Endothelial cell of umbilical vein (primary cell): Measurements from ENCODE around the gene KCNH1. TPM values are rescaled to one million over a fixed set of nuclear protein-coding genes. Genes with fewer than 3 reads are reported as not detected.

Experiments used
- BruUV-seq: library from RNA; stranded (reverse); fragments of 400-500 nt; replicated peaks from 2 replicates; lab custom pipeline; 2021; lab: Mats Ljungman, UMichigan
- CTCF ChIA-PET: fragments of 300-600, 350-600 bp; sonication (Branson Sonifier 250); formaldehyde crosslinking; loops from one replicate; lab custom pipeline; 2021; ENCODE audit warnings: antibody characterized with exemption, inconsistent platforms; lab: Charles Lee
- POLR2A ChIA-PET: fragments of 300-600, 350-600 bp; sonication (Branson Sonifier 250); formaldehyde crosslinking; loops from one replicate; lab custom pipeline; 2021; ENCODE audit warnings: antibody characterized with exemption, inconsistent platforms; lab: Charles Lee
- DNase-seq: peaks from one replicate; pipeline ENCODE4 v3.0.0-alpha.2; 2011; ENCODE audit warnings: low read depth, low spot score
- FAIRE-seq: peaks from 2 replicates; lab custom pipeline; 2011; peaks lifted over from hg19 to GRCh38; lab: Jason Lieb, UNC
- H2AFZ ChIP-seq: 2 replicates; pipeline ENCODE4 v1.6.0; 2012; ENCODE audit warnings: low read depth, low read length, control low read depth, inconsistent platforms
- H3K27ac ChIP-seq: 2 replicates; pipeline ENCODE4 v1.5.1; 2011; ENCODE audit warnings: low read depth, mild to moderate bottlenecking, control low read depth, low read length, moderate library complexity; ENCODE audit not compliant: insufficient read depth
- H3K27me3 ChIP-seq, 2 experiments: 2 replicates each; pipeline versions ENCODE4 v1.6.0 to v1.6.1; 2011; ENCODE audit warnings: low read length in 2 of 2, mixed read lengths in 1 of 2; ENCODE audit not compliant: control insufficient read depth in 2 of 2, insufficient read depth in 2 of 2
- H3K36me3 ChIP-seq, 2 experiments: 2 replicates in 1 of 2; 3 replicates in 1 of 2; pipeline ENCODE4 v1.5.1; 2011; ENCODE audit warnings: low read length in 2 of 2, mild to moderate bottlenecking in 1 of 2, moderate library complexity in 1 of 2; ENCODE audit not compliant: control insufficient read depth in 2 of 2, insufficient read depth in 2 of 2; ENCODE audit errors: extremely low read depth in 1 of 2
- H3K4me1 ChIP-seq: 3 replicates; pipeline ENCODE4 v1.5.1; 2011; ENCODE audit warnings: mild to moderate bottlenecking, low read length; ENCODE audit not compliant: control insufficient read depth, insufficient read depth; ENCODE audit errors: extremely low read depth
- H3K4me2 ChIP-seq: 2 replicates; pipeline ENCODE4 v1.6.1; 2011; ENCODE audit warnings: low read length, control low read depth, mixed read lengths; ENCODE audit not compliant: insufficient read depth
- H3K4me3 ChIP-seq, 3 experiments: fragments of 200-600 bp in 1 of 3; sonication (generic), shearing (Covaris generic) in 1 of 3; replicated peaks in 1 of 3; 2 replicates each; pipeline ENCODE4 v1.5.1; 2011 to 2016; ENCODE audit warnings: control low read depth in 3 of 3, low read length in 3 of 3, mild to moderate bottlenecking in 2 of 3, inconsistent platforms in 1 of 3, low read depth in 1 of 3, moderate library complexity in 1 of 3; ENCODE audit not compliant: insufficient read depth in 1 of 3
- H3K79me2 ChIP-seq: 2 replicates; pipeline ENCODE4 v1.6.0; 2012; ENCODE audit warnings: low read length, inconsistent platforms; ENCODE audit not compliant: control insufficient read depth, insufficient read depth
- H3K9ac ChIP-seq: replicated peaks from 2 replicates; pipeline ENCODE3; 2011; ENCODE audit warnings: low read length, control low read depth; ENCODE audit not compliant: insufficient read depth; ENCODE audit errors: extremely low read depth
- H3K9me1 ChIP-seq: replicated peaks from 3 replicates; pipeline ENCODE4 v1.6.0; 2011; ENCODE audit warnings: mild to moderate bottlenecking, low read length; ENCODE audit not compliant: control insufficient read depth, insufficient read depth; ENCODE audit errors: extremely low read depth
- H3K9me3 ChIP-seq: replicated peaks from 2 replicates; pipeline ENCODE4 v1.5.1; 2012; ENCODE audit warnings: low read length, inconsistent platforms; ENCODE audit not compliant: control insufficient read depth, insufficient read depth
- H4K20me1 ChIP-seq: replicated peaks from 2 replicates; pipeline ENCODE3; 2011; ENCODE audit warnings: mild to moderate bottlenecking, low read length; ENCODE audit not compliant: control insufficient read depth, insufficient read depth; ENCODE audit errors: extremely low read depth
- CTCF ChIP-seq, 2 donors: IDR thresholded peaks; 1 replicate in 1 of 2; 2 replicates in 1 of 2; pipeline ENCODE4 v1.5.1; 2011; ENCODE audit warnings: low read length in 2 of 2, mild to moderate bottlenecking in 2 of 2, moderate library complexity in 2 of 2, control low read depth in 1 of 2, inconsistent platforms in 1 of 2, low read depth in 1 of 2; ENCODE audit not compliant: insufficient read depth in 1 of 2; ENCODE audit errors: extremely low read depth in 1 of 2
- EZH2 ChIP-seq: IDR thresholded peaks from 2 replicates; pipeline ENCODE4 v1.6.1; 2012; ENCODE audit warnings: borderline replicate concordance, low read depth, mild to moderate bottlenecking, moderate library complexity, low read length, inconsistent platforms; ENCODE audit not compliant: severe bottlenecking
- FOS ChIP-seq: IDR thresholded peaks from 2 replicates; pipeline ENCODE4 v1.6.1; 2011; ENCODE audit warnings: mild to moderate bottlenecking, low read length, moderate library complexity, borderline replicate concordance; ENCODE audit not compliant: insufficient read depth
- GATA2 ChIP-seq: IDR thresholded peaks from 2 replicates; pipeline ENCODE4 v1.7.0; 2011; ENCODE audit warnings: low read depth, mild to moderate bottlenecking, moderate library complexity, mixed read lengths, low read length; ENCODE audit not compliant: insufficient read length, insufficient read depth
- JUN ChIP-seq: IDR thresholded peaks from 2 replicates; pipeline ENCODE4 v1.6.1; 2011; ENCODE audit warnings: borderline replicate concordance, low read depth; ENCODE audit not compliant: insufficient read length, insufficient read depth
- MAX ChIP-seq: IDR thresholded peaks from 2 replicates; pipeline ENCODE4 v1.6.1; 2011; ENCODE audit not compliant: insufficient read depth, insufficient read length
- MYC ChIP-seq: IDR thresholded peaks from one replicate; pipeline ENCODE4 v1.6.1; 2011; ENCODE audit warnings: mild to moderate bottlenecking, low read depth, low read length
- POLR2A ChIP-seq: IDR thresholded peaks from 2 replicates; pipeline ENCODE4 v1.6.1; 2012; ENCODE audit warnings: low read depth, mild to moderate bottlenecking, control low read depth, low read length
- POLR2AphosphoS5 ChIP-seq: IDR thresholded peaks from 2 replicates; pipeline ENCODE4 v1.6.1; 2012; ENCODE audit warnings: low read depth, mild to moderate bottlenecking, control low read depth, low read length, moderate library complexity; ENCODE audit not compliant: insufficient read depth
- dilution Hi-C: fragments of 300-500 bp; cut with MboI; formaldehyde crosslinking; loops from one replicate; pipeline ENCODE4 v1.15.0; 2019; ENCODE audit warnings: low sequenced_read_pairs; ENCODE audit not compliant: extremely low pct_ligation_motif_present
- intact Hi-C: fragments of 100-400 bp; cut with micrococcal nuclease; formaldehyde crosslinking; loops from one replicate; pipeline ENCODE4 v1.10.0; 2022
- polyA plus RNA-seq, 4 experiments: library from polyadenylated mRNA; depleted of rRNA in 3 of 4; stranded (reverse) in 3 of 4; unstranded in 1 of 4; fragments of >200 nt; gene quantifications; 2 replicates each; pipeline versions ENCODE4 v1.2.1 to v1.2.3, GENCODE V29; 2011 to 2012; ENCODE audit warnings: missing spikeins in 1 of 4
- total RNA-seq: library from RNA; stranded (reverse); gene quantifications from 2 replicates; pipeline ENCODE4 v1.2.3, GENCODE V29; 2021

Gene KCNH1
- total and polyA plus RNA-seq, 2 donors (not counting 3 experiments of a cell fraction or from before 2014, with no cell fraction given), result not detected

DNA sequence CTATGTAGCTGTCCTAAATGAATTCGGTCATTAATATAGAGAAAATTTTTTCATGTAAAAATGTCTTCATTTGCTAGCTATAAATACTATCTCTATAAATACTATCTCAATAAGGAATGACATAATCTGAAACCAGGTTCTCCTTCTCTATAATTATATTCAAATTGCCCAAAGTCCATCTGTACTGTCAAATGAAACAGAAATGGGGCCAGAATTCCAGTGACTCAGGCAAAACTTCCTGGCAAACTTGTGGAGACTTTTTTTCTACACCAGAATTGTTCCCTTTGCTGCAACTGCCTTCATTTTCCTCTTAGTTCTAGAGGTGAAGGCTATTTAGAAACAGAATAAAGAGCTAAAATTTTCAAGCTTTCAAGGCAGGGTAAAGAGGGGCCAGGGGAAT, 152.5 kb downstream of the KCNH1 start:
- H3K79me2 ChIP-seq, result no peaks in the 10 kb centered on the region
- POLR2A ChIA-PET, result no interaction called here
- BruUV-seq, result no TSS peak
- H3K27ac ChIP-seq, result no peak overlapping the region
- H3K36me3 ChIP-seq, result no peaks in the 10 kb centered on the region
- no peaks in the 10 kb centered on the region for H3K27me3 ChIP-seq
- H3K9me1 ChIP-seq, result no peaks in the 10 kb centered on the region
- intact Hi-C loops (no loop called here), dilution Hi-C loops (no loop called here)
- H2AFZ ChIP-seq, result no peak overlapping the region
- FAIRE-seq (no peak), DNase-seq (no peak)
- H3K4me1 ChIP-seq, result no peaks in the 10 kb centered on the region
- no peak overlapping the region for H3K4me2 ChIP-seq
- H3K9ac ChIP-seq, result no peak overlapping the region
- no peak overlapping the region for H3K4me3 ChIP-seq
- peaks cover 2% of the 10 kb centered on the region for H3K9me3 ChIP-seq
- CTCF ChIA-PET, result no interaction called here
- no peaks in the 10 kb centered on the region for H4K20me1 ChIP-seq
- TF ChIP-seq JUN, result no peak
- TF ChIP-seq POLR2A, result no peak
- TF ChIP-seq MAX, result no peak
- no peak for TF ChIP-seq EZH2
- TF ChIP-seq GATA2, result no peak
- TF ChIP-seq CTCF (IDR thresholded peaks at IDR 0.05; ENCODE audit: extremely low read depth in 1 of 2, insufficient read depth in 1 of 2, low read depth in 1 of 2, low read length in 2 of 2), result no peak
- no peak for TF ChIP-seq MYC
- TF ChIP-seq FOS, result no peak
- no peak for TF ChIP-seq POLR2AphosphoS5
